ENCODE measurements around the gene DEAF1. TPM values are rescaled to one million over a fixed set of nuclear protein-coding genes. Genes with fewer than 3 reads are reported as not detected.
A peak's percentile ranks its signal among the peaks of the same experiment; 100 is the strongest.

DEAF1 gene
- total and polyA plus RNA-seq, 7 donors: 12.5 to 30.0 (median 18.1) TPM

GRCh38 chr11:608791-609251 is 86.2 kb downstream of the DEAF1 start:
- TF ChIP-seq CTCF (IDR thresholded peaks at IDR 0.05): no peak
- peaks cover 20% of the 10 kb centered on the region for H3K4me1 ChIP-seq
- H3K9me3 ChIP-seq: no peaks in the 10 kb centered on the region
- no peak overlapping the region for H3K4me3 ChIP-seq
- WGBS, 3 donors: 68 to 77% (median 76%) methylated on average over 28 of the region's 28 CpGs
- no peaks in the 10 kb centered on the region for H3K27me3 ChIP-seq (ENCODE audit: insufficient read depth in 3 of 3, low read length in 2 of 3)
- DNase-seq (no peak), ATAC-seq (no peak)
- intact Hi-C loops (cut with DNase I): no loop called here
- no peak overlapping the region for H3K27ac ChIP-seq
- H3K36me3 ChIP-seq (ENCODE audit: insufficient read depth in 1 of 2, low read depth in 1 of 2): peaks cover 13 to 96% of the 10 kb centered on the region in 2 donors

- peaks cover 13 to 100% of the 10 kb centered on the region in 2 donors for H3K36me3 ChIP-seq (ENCODE audit: insufficient read depth in 1 of 2, low read depth in 1 of 2)
- 83 to 88% (median 84%) methylated on average over 43 to 45 of the region's 45 CpGs for WGBS, 3 donors
- intact Hi-C loops (cut with DNase I): no loop called here
- H3K27me3 ChIP-seq (ENCODE audit: insufficient read depth in 3 of 3, low read length in 2 of 3): no peaks in the 10 kb centered on the region
- H3K27ac ChIP-seq: no peak overlapping the region
- H3K9me3 ChIP-seq: no peaks in the 10 kb centered on the region
- ATAC-seq (no peak), DNase-seq (no peak)
- no peak overlapping the region for H3K4me3 ChIP-seq
- H3K4me1 ChIP-seq: peaks cover 15% of the 10 kb centered on the region
- no peak for TF ChIP-seq CTCF (IDR thresholded peaks at IDR 0.05)
Observed at GRCh38 chr11:607971-608659, 86.9 kb downstream of the DEAF1 start.

- TF ChIP-seq CTCF (IDR thresholded peaks at IDR 0.05): no peak
- DNase-seq: no peak
- no peaks in the 10 kb centered on the region for H3K27me3 ChIP-seq (ENCODE audit: insufficient read depth in 3 of 3, low read length in 2 of 3)
- intact Hi-C loops (cut with DNase I): no loop called here
- no peaks in the 10 kb centered on the region for H3K9me3 ChIP-seq
- WGBS, 3 donors: 89 to 93% (median 92%) methylated on average over 35 of the region's 35 CpGs
- no peak overlapping the region for H3K27ac ChIP-seq
- ATAC-seq: no peak
- peaks cover 6% of the 10 kb centered on the region for H3K4me1 ChIP-seq
- H3K36me3 ChIP-seq (ENCODE audit: insufficient read depth in 1 of 2, low read depth in 1 of 2): peaks cover 13 to 99% of the 10 kb centered on the region in 2 donors
- H3K4me3 ChIP-seq: no peak overlapping the region
Observed at GRCh38 chr11:607020-607780, 87.8 kb downstream of the DEAF1 start.

- H3K4me3 ChIP-seq: no peak overlapping the region
- no peak for DNase-seq
- H3K4me1 ChIP-seq: no peaks in the 10 kb centered on the region
- H3K36me3 ChIP-seq (ENCODE audit: insufficient read depth in 1 of 2, low read depth in 1 of 2): peaks cover 12 to 99% of the 10 kb centered on the region in 2 donors
- ATAC-seq: peak; percentile 26 to 47 (median 32)
- H3K27ac ChIP-seq: no peak overlapping the region
- WGBS, 3 donors: 62 to 79% (median 64%) methylated on average over 10 to 19 of the region's 19 CpGs
- H3K9me3 ChIP-seq: no peaks in the 10 kb centered on the region
- intact Hi-C loops (cut with DNase I): no loop called here
- H3K27me3 ChIP-seq (ENCODE audit: insufficient read depth in 3 of 3, low read length in 2 of 3): no peaks in the 10 kb centered on the region
- no peak for TF ChIP-seq CTCF (IDR thresholded peaks at IDR 0.05)
Observed at GRCh38 chr11:606245-606644, 88.8 kb downstream of the DEAF1 start.
